OCI-LY1 (cell line): ENCODE data around the gene MILR1.

Source experiments
- H2AFZ ChIP-seq: fragments of 200-600 bp; sonication (generic), shearing (Covaris generic); 2 replicates; pipeline ENCODE4 v1.6.0; 2014; ENCODE audit warnings: antibody characterized with exemption, mild to moderate bottlenecking, low read length
- H3F3A ChIP-seq: fragments of 200-600 bp; sonication (generic), shearing (Covaris generic); 2 replicates; pipeline ENCODE4 v1.6.0; 2014; ENCODE audit warnings: mild to moderate bottlenecking, antibody characterized with exemption, low read length, moderate library complexity; ENCODE audit not compliant: insufficient read depth
- H3K27ac ChIP-seq: fragments of 200-600 bp; sonication (generic); 2 replicates; pipeline ENCODE4 v1.5.1; 2014; ENCODE audit warnings: low read length, mixed run types, mild to moderate bottlenecking, low read depth; ENCODE audit not compliant: poor library complexity, severe bottlenecking
- H3K27me3 ChIP-seq: fragments of 200-600 bp; sonication (generic); 2 replicates; pipeline ENCODE4 v1.6.0; 2014; ENCODE audit warnings: antibody characterized with exemption, mild to moderate bottlenecking, low read length, moderate library complexity; ENCODE audit not compliant: insufficient read depth
- H3K36me3 ChIP-seq: fragments of 200-600 bp; sonication (generic); 2 replicates; pipeline ENCODE4 v1.6.1; 2014; ENCODE audit warnings: mild to moderate bottlenecking, antibody characterized with exemption, low read length, moderate library complexity, mixed read lengths; ENCODE audit not compliant: insufficient read depth
- H3K4me1 ChIP-seq: fragments of 200-600 bp; sonication (generic); 2 replicates; pipeline ENCODE4 v1.5.1; 2014; ENCODE audit warnings: mild to moderate bottlenecking, low read length, moderate library complexity; ENCODE audit not compliant: insufficient read depth, severe bottlenecking
- H3K4me2 ChIP-seq: fragments of 200-600 bp; sonication (generic), shearing (Covaris generic); 2 replicates; pipeline ENCODE4 v1.6.1; 2014; ENCODE audit warnings: low read length
- H3K4me3 ChIP-seq: fragments of 200-600 bp; sonication (generic); 2 replicates; pipeline ENCODE4 v1.5.1; 2014; ENCODE audit warnings: low read length, low read depth, mild to moderate bottlenecking, mixed read lengths; ENCODE audit not compliant: poor library complexity, severe bottlenecking
- H3K79me2 ChIP-seq: fragments of 200-600 bp; shearing (Covaris generic); 2 replicates; pipeline ENCODE4 v1.6.1; 2016; ENCODE audit warnings: mixed run types, low read length, mixed read lengths; ENCODE audit not compliant: insufficient read depth
- H3K9ac ChIP-seq: fragments of 200-600 bp; sonication (generic), shearing (Covaris generic); 2 replicates; pipeline ENCODE4 v1.6.1; 2014; ENCODE audit warnings: mild to moderate bottlenecking, low read length, mixed read lengths
- H3K9me2 ChIP-seq: fragments of 200-600 bp; sonication (generic), shearing (Covaris generic); 2 replicates; pipeline ENCODE4 v1.6.1; 2014; ENCODE audit warnings: low read depth, mild to moderate bottlenecking, low read length, mixed read lengths
- H3K9me3 ChIP-seq: fragments of 200-600 bp; shearing (Covaris generic); 2 replicates; pipeline ENCODE4 v1.6.1; 2014; ENCODE audit warnings: low read length, mixed read lengths
- H4K20me1 ChIP-seq: fragments of 200-600 bp; sonication (generic), shearing (Covaris generic); 2 replicates; pipeline ENCODE4 v1.6.0; 2016; ENCODE audit warnings: mild to moderate bottlenecking, low read length; ENCODE audit not compliant: insufficient read depth
- CTCF ChIP-seq: fragments of 200-600 bp; sonication (generic), shearing (Covaris generic); IDR thresholded peaks from 2 replicates; pipeline ENCODE4 v1.5.1; 2017; ENCODE audit warnings: mild to moderate bottlenecking, antibody characterized with exemption, low read length, moderate library complexity, mixed read lengths
- EZH2 ChIP-seq: fragments of 200-600 bp; sonication (generic), shearing (Covaris generic); IDR thresholded peaks from 2 replicates; pipeline ENCODE4 v1.8.0; 2017; ENCODE audit warnings: borderline replicate concordance, mixed run types, mild to moderate bottlenecking, antibody characterized with exemption, low read length, moderate library complexity, mixed read lengths

The MILR1 gene

GRCh38 chr17:64498308-64499203 is 49.6 kb downstream of the MILR1 start:
- peak overlapping the region; percentile 97 for H3K27ac ChIP-seq
- H4K20me1 ChIP-seq, result no peaks in the 10 kb centered on the region; the same call in 1 of the 2 replicates
- H3K9ac ChIP-seq, result peak overlapping the region; percentile 82; the same call in 1 of the 2 replicates
- H3K4me1 ChIP-seq, result peaks cover 83% of the 10 kb centered on the region
- peaks cover 69% of the 10 kb centered on the region for H3K36me3 ChIP-seq
- TF ChIP-seq CTCF (no peak), EZH2 (no peak)
- no peaks in the 10 kb centered on the region for H3K27me3 ChIP-seq
- H3K4me3 ChIP-seq, result peak overlapping the region; percentile 87
- H3K79me2 ChIP-seq, result peaks cover 13% of the 10 kb centered on the region
- H2AFZ ChIP-seq, result no peak overlapping the region
- H3K9me3 ChIP-seq, result no peaks in the 10 kb centered on the region
- peaks cover 36% of the 10 kb centered on the region for H3F3A ChIP-seq
- no peaks in the 10 kb centered on the region for H3K9me2 ChIP-seq
- H3K4me2 ChIP-seq, result peak overlapping the region; percentile 93

DNA sequence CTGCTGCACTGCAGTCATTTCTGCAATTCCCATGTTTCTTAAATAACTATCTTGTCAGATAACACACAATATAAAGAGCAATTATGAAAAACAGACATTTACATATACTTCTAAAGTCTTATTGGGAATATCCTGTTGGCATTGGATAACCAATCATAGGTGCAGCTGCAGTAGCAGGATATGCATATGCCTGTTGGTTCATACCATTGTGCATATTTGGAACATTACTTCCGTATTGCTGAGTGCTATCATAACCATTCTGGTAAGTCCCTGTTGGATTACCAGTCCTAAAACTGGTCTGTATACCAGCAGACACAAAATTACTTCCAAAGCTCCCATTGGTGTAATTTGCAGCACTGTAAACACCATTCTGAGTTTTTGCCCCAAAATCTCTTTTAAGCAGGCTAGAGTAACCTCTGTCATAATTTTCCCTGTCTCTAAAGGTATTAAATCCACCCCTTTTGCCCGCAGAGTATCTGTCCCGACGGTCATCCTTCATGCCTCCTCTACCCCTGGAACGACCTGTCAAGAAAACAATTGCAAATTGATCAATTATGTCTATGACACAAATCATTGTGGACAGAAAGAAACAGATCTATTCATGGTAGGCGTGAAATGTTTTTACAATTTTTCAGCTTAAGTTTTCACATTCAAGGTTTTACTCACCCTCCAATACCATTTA is 51.0 kb downstream of the MILR1 start:
- Histone ChIP-seq H3K27ac (no peak overlapping the region), H3K36me3 (peaks cover 74% of the 10 kb centered on the region), H3K9me2 (no peaks in the 10 kb centered on the region), H3K9ac (no peak overlapping the region), H3K9me3 (no peaks in the 10 kb centered on the region), H4K20me1 (peaks cover 4% of the 10 kb centered on the region), H3K4me2 (no peak overlapping the region; the same call in 1 of the 2 replicates), H2AFZ (no peak overlapping the region), H3K4me3 (no peak overlapping the region), H3K4me1 (peaks cover 87% of the 10 kb centered on the region), H3F3A (peaks cover 48% of the 10 kb centered on the region), H3K27me3 (no peaks in the 10 kb centered on the region), H3K79me2 (peaks cover 25% of the 10 kb centered on the region)
- no peak for TF ChIP-seq CTCF
- TF ChIP-seq EZH2, result no peak

GRCh38 chr17:64500487-64500859 is 51.6 kb downstream of the MILR1 start:
- Histone ChIP-seq H3K27ac (no peak overlapping the region), H3K4me1 (peaks cover 83% of the 10 kb centered on the region), H3K79me2 (peaks cover 27% of the 10 kb centered on the region), H2AFZ (no peak overlapping the region), H4K20me1 (peaks cover 5% of the 10 kb centered on the region), H3K9me2 (no peaks in the 10 kb centered on the region), H3K9ac (no peak overlapping the region), H3K4me2 (no peak overlapping the region; the same call in 1 of the 2 replicates), H3K4me3 (no peak overlapping the region), H3K27me3 (no peaks in the 10 kb centered on the region), H3K36me3 (peaks cover 80% of the 10 kb centered on the region), H3K9me3 (no peaks in the 10 kb centered on the region), H3F3A (peaks cover 50% of the 10 kb centered on the region)
- TF ChIP-seq EZH2 (no peak), CTCF (no peak)
